HG03060 (cell line): Measurements from ENCODE around the gene SLC9A9.
"Not testable (repeated sequence)": the region's sequence is repeated elsewhere in the genome, so short reads cannot be mapped to it uniquely, and the experiment has no call there.

Experiments used
- ATAC-seq: cut with Tn5 transposase; IDR thresholded peaks from one replicate; pipeline ENCODE4 v1.9.1; 2021; ENCODE audit warnings: low read depth, moderate number of reproducible peaks; ENCODE audit not compliant: unreplicated experiment

SLC9A9 gene

GRCh38 chr3:143433787-143434378, 414.4 kb downstream of the SLC9A9 start:
- ATAC-seq = no peak

- ATAC-seq = not testable (repeated sequence)
These were observed 417.0 kb downstream of the SLC9A9 start for GRCh38 chr3:143431298-143431697.

GRCh38 chr3:143430568-143430967, 417.7 kb downstream of the SLC9A9 start:
- ATAC-seq = no peak

GRCh38 chr3:143429628-143430514, 418.4 kb downstream of the SLC9A9 start:
- ATAC-seq = no peak

GRCh38 chr3:143428294-143428693, 420.0 kb downstream of the SLC9A9 start:
- no peak for ATAC-seq

- ATAC-seq = no peak
These were observed 420.6 kb downstream of the SLC9A9 start for GRCh38 chr3:143427631-143428030.

GRCh38 chr3:143424874-143425273, 423.4 kb downstream of the SLC9A9 start:
- no peak for ATAC-seq

GRCh38 chr3:143421556-143421955, 426.7 kb downstream of the SLC9A9 start:
- no peak for ATAC-seq

- no peak for ATAC-seq
These were observed 428.7 kb downstream of the SLC9A9 start for GRCh38 chr3:143419611-143420010.

- ATAC-seq = no peak
These were observed 429.9 kb downstream of the SLC9A9 start for GRCh38 chr3:143418391-143418790.

- ATAC-seq = no peak
These were observed 432.0 kb downstream of the SLC9A9 start for GRCh38 chr3:143416229-143416628.

GRCh38 chr3:143414571-143415253, 433.6 kb downstream of the SLC9A9 start:
- ATAC-seq = no peak

- ATAC-seq = no peak
These were observed 434.9 kb downstream of the SLC9A9 start for GRCh38 chr3:143413372-143413771.

- ATAC-seq = no peak
These were observed 436.2 kb downstream of the SLC9A9 start for GRCh38 chr3:143412084-143412483.

GRCh38 chr3:143410259-143410658, 438.0 kb downstream of the SLC9A9 start:
- no peak for ATAC-seq

- no peak for ATAC-seq
These were observed 439.5 kb downstream of the SLC9A9 start for GRCh38 chr3:143408771-143409170.

- ATAC-seq = no peak
These were observed 445.7 kb downstream of the SLC9A9 start for GRCh38 chr3:143402602-143403001.

GRCh38 chr3:143396790-143397189, 451.5 kb downstream of the SLC9A9 start:
- ATAC-seq = no peak

GRCh38 chr3:143389388-143389787, 458.9 kb downstream of the SLC9A9 start:
- no peak for ATAC-seq

- no peak for ATAC-seq
These were observed 460.8 kb downstream of the SLC9A9 start for GRCh38 chr3:143387425-143387824.

- no peak for ATAC-seq
These were observed 464.2 kb downstream of the SLC9A9 start for GRCh38 chr3:143384076-143384475.
